Lower lobe of right lung (tissue), 2 donors: ENCODE data around the gene COL5A1. TPM values are rescaled to one million over a fixed set of nuclear protein-coding genes. Genes with fewer than 3 reads are reported as not detected.
A peak's percentile ranks its signal among the peaks of the same experiment; 100 is the strongest.

Experiments
- ATAC-seq, 2 donors: fragments of 200-7000 bp; cut with Tn5 transposase; one replicate each; pipeline ENCODE4 v1.9.1; 2020 to 2022; ENCODE audit warnings: mild to moderate bottlenecking in 2 of 2, moderate library complexity in 2 of 2
- DNase-seq: peaks from one replicate; pipeline ENCODE4 v3.0.0-alpha.2; 2020
- H3K27ac ChIP-seq: fragments of 200-600 bp; one replicate; pipeline ENCODE4 v1.8.0; 2022
- H3K27me3 ChIP-seq: fragments of 200-600 bp; one replicate; pipeline ENCODE4 v1.8.0; 2022; ENCODE audit warnings: low read depth
- H3K36me3 ChIP-seq: fragments of 200-600 bp; one replicate; pipeline ENCODE4 v1.8.0; 2022; ENCODE audit warnings: mild to moderate bottlenecking
- H3K4me1 ChIP-seq: fragments of 200-600 bp; one replicate; pipeline ENCODE4 v1.8.0; 2022
- H3K4me3 ChIP-seq: fragments of 200-600 bp; one replicate; pipeline ENCODE4 v1.8.0; 2022; ENCODE audit warnings: mild to moderate bottlenecking
- H3K9me3 ChIP-seq: fragments of 200-600 bp; one replicate; pipeline ENCODE4 v1.8.0; 2022
- CTCF ChIP-seq: fragments of 200-600 bp; IDR thresholded peaks from one replicate; pipeline ENCODE4 v1.8.0; 2022; ENCODE audit warnings: antibody characterized with exemption, mild to moderate bottlenecking
- intact Hi-C: fragments of 100-400 bp; cut with DNase I; formaldehyde crosslinking; loops from one replicate; pipeline ENCODE4 v1.11.0; 2022
- total RNA-seq: library from RNA; stranded (reverse); fragmentation: NEBNext Ultra II Directional; extraction: Animal tissue kit (Norgen Biotek cat#: 25700); gene quantifications from one replicate; pipeline ENCODE4 v1.2.1, GENCODE V29; 2021
- donor health status: DM: no; HTN: yes; CAD: no; lungs with severe emphysema.

Gene COL5A1
- total RNA-seq, 1 donor from 2014 or later: 29.0 TPM

GRCh38 chr9:134600371-134600770 lies 41.2 kb upstream of the COL5A1 start:
- no peak for TF ChIP-seq CTCF
- DNase-seq (no peak), ATAC-seq (no peak)
- H3K27me3 ChIP-seq: peaks cover 6% of the 10 kb centered on the region
- H3K4me3 ChIP-seq: no peak overlapping the region
- no peaks in the 10 kb centered on the region for H3K4me1 ChIP-seq
- intact Hi-C loops: no loop called here
- no peaks in the 10 kb centered on the region for H3K36me3 ChIP-seq
- no peaks in the 10 kb centered on the region for H3K9me3 ChIP-seq
- H3K27ac ChIP-seq: no peak overlapping the region

- H3K27ac ChIP-seq: no peak overlapping the region
- no peak for TF ChIP-seq CTCF
- H3K27me3 ChIP-seq: peaks cover 6% of the 10 kb centered on the region
- H3K4me1 ChIP-seq: no peaks in the 10 kb centered on the region
- H3K36me3 ChIP-seq: no peaks in the 10 kb centered on the region
- intact Hi-C loops: no loop called here
- H3K4me3 ChIP-seq: no peak overlapping the region
- DNase-seq (no peak), ATAC-seq (no peak)
- H3K9me3 ChIP-seq: no peaks in the 10 kb centered on the region
Observed at GRCh38 chr9:134600836-134601638, 40.6 kb upstream of the COL5A1 start.

- intact Hi-C loops: no loop called here
- no peak for TF ChIP-seq CTCF
- H3K36me3 ChIP-seq: no peaks in the 10 kb centered on the region
- H3K4me3 ChIP-seq: no peak overlapping the region
- DNase-seq: no peak
- H3K27ac ChIP-seq: no peak overlapping the region
- H3K4me1 ChIP-seq: no peaks in the 10 kb centered on the region
- no peak for ATAC-seq
- no peaks in the 10 kb centered on the region for H3K9me3 ChIP-seq
- H3K27me3 ChIP-seq: peaks cover 6% of the 10 kb centered on the region
Observed at GRCh38 chr9:134601764-134602163, 39.8 kb upstream of the COL5A1 start.

GRCh38 chr9:134602547-134603362 lies 38.8 kb upstream of the COL5A1 start:
- DNase-seq (peak; percentile 46), ATAC-seq (peak; percentile 38 to 49)
- Histone ChIP-seq H3K4me1 (no peaks in the 10 kb centered on the region), H3K36me3 (no peaks in the 10 kb centered on the region), H3K4me3 (no peak overlapping the region), H3K9me3 (no peaks in the 10 kb centered on the region), H3K27ac (no peak overlapping the region), H3K27me3 (peaks cover 6% of the 10 kb centered on the region)
- intact Hi-C loops: no loop called here
- TF ChIP-seq CTCF: no peak

GRCh38 chr9:134604834-134605233 lies 36.8 kb upstream of the COL5A1 start:
- H3K36me3 ChIP-seq: no peaks in the 10 kb centered on the region
- no peak for TF ChIP-seq CTCF
- no peaks in the 10 kb centered on the region for H3K4me1 ChIP-seq
- peak; percentile 45 for DNase-seq
- no peak for ATAC-seq
- intact Hi-C loops: no loop called here
- H3K9me3 ChIP-seq: no peaks in the 10 kb centered on the region
- H3K27me3 ChIP-seq: peaks cover 6% of the 10 kb centered on the region
- no peak overlapping the region for H3K27ac ChIP-seq
- H3K4me3 ChIP-seq: no peak overlapping the region
